Fibroblast of upper back skin (primary cell): ENCODE measurements around the gene ME3.

Source experiments
- DNase-seq: peaks from one replicate; pipeline ENCODE4 v3.0.0-alpha.2; 2013

ME3 gene

DNA sequence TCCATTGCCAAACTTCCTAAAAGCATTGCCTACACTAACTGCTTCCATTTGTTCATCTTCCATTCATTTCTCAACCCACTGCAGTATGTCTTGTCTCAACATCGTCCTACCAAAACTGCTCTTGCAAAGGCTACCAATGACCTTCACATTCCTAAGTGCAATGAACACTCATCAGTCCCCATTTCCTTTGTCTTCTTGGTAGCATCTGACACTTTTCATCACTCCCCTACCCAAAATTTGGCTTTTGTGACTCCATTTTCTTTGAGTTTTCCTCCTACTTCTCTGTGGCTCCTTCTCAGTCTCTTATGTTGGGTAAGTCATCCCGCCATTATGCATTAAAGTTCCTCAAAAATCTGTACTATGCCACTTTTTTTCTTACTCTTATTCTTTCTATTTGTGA lies 162.3 kb downstream of the ME3 start:
- DNase-seq, result no peak

DNA sequence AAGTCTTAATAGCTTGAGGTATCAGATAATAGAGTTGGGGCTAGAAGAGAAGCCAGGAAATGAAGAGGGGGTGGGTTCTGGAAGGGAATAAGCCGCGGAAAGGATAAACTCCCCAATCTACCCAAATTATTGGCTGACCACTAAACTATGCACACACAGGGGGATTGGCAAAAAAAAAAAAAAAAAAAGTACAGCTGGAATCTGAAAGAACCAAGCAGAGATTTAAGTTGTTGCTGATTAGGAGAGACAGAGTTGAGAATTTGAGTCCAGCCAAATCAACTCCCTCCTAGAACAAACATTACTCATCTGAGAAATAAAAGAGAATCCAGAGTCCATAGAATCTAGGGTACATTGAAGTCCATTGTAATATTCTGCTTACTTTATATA lies 162.8 kb downstream of the ME3 start:
- peak; percentile 73 for DNase-seq

DNA sequence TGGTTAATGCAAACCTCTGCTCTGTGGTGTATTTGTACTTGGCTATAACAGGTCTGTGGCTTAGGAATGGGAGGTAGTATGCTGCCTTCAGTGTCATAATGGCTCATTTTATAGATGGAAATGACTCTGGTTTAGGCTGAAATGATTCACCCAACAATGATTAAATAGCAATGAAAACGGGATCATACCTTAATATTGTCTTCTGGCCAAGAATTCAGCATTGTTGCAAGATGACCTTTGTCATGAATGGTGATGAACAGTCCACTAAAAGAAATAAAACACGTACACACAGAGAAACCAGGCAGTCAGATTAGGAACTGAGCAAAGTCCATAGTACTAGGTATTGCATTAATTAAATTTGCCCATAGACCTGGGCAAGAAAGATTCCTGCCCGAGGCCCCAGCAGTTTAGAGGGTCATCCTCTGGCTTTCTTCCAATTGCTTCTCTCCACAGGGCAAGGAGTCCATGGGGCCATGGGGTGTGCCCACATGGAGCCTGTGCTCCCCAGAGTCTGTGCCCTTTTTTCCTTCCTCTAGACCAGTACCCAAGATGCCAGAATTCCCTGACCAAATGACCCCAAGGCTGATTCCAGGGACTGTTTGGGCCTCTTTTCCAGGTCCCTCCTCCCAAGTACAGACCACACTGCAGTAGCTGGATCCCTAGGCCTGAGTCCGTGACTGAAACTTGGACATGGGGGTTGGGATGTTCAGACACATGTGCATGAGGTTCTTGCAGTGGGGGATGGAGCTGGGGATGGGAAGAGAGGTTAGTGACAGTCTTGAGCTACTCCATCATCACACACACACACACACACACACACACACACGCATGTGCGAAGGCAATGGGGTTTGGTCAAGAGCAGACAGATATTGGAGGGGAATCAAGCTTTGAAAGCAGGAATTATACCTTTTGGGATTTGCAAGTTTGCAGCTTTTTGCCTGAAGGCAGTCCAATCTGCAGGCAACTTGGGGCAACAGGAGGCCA lies 163.5 kb downstream of the ME3 start:
- peak; percentile 70 for DNase-seq

DNA sequence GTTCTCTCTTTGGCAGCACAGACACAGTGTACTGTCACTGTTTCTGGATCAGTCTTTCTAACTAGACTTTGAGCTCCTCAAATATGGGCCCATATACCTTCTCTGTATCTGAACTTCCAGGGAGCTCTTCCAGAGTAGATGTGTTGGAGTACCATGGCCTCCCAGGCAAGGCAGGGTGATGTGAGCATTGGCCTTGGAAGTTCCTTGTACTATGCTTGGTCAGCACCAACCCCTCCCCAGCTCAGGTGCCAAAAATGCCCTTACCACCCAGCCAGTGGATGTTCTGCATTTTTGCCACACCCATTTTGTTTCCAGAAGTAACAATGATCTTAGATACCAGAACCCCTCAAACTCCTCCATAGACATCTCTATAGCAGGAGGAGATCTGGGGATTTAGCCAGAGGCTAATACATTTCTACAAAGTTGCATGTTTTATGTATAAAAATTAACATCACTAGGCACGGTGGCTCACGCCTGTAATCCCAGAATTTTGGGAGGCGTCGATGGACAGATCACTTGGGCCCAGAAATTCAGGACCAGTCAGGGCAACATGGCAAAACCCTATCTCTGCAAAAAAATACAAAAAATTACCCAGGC lies 165.1 kb downstream of the ME3 start:
- no peak for DNase-seq

DNA sequence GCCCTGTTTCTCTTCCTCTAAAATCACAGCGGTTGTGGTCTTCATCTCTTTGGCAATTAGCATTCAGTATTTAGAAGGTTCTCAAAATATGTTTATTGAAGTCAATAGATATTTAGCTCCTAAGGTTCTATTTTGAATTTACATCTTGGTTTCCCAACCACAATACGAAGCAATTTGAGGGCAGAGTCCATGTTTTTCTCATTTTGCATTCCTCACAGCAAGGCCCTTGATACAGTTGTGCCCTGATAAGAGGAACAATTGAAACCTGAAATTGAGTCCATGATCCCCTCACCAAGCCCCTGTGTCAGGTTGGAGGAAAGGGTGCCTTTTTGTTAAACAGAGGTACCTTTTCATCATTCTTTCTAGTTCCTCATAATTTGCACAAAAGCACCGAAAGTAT lies 166.2 kb downstream of the ME3 start:
- no peak for DNase-seq

DNA sequence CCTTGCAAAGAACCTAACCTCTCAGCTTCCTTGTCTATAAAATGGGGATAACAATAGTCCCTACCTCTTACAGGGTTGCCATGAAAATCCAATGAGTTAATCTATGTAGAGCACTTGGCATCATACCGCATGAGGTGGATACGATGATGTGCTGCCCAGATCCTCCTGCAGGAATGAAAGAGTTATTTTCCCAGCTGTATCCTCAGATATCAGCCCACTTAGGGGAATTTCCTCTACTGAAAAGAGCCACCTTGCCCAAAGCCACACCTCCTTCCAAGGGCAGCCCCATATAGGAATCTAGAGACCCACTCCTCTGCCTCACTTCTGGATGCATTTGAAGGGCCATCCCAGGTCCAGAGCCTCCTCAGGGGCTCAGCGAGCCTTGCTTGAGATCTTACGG lies 169.3 kb downstream of the ME3 start:
- no peak for DNase-seq

DNA sequence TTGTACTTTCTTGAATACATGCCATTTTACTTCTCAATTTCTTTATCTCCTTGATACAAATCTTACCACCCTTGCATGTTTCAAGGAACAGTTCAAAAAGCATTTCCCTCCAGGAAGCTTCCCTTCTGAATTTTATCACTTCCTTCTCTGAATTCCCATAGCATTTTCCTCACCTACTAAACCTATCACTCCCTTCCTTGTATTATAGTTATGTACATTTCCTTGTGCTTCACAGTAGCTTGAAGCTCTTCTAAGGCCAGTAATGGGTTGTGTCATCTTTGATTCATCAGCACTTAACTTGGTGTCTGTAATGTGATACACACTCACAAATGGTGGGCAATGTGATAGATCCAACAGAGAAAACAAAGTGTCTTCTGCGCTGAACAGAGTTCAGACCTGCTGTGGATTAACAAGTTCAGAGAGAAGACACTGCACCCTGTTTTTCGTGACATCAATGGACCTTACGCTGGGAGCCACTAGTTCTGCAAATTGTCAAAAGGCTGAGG lies 170.2 kb downstream of the ME3 start:
- DNase-seq, result no peak

DNA sequence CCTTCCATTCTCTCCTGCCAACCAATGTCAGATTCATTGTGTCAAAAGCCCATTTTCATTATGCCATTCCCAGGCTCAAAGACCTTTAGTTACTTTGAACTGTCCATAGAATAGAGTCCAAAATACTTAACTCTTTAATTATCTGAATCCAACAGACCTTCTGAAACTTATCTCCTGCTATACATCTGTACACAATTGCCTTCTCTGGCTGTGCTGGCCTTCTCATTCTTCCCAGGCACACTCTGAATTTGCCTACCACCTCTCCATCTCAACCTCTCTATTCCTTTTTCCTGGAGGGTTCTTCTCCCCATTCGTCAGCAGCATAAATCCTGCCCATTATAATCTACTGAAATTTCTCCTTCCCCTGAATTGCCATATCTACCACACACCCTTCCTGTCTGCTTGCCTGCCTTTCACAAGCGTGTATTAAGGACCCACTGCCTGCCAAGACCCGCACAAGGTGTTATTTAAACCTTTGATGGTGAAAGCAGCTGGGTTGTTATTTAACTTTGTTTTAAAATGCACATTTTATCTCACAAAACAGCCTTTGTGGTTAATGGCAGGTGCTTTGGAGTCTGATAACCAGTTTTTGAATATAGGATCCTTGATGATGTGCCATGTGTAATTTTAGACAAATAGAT lies 171.8 kb downstream of the ME3 start:
- DNase-seq, result no peak

DNA sequence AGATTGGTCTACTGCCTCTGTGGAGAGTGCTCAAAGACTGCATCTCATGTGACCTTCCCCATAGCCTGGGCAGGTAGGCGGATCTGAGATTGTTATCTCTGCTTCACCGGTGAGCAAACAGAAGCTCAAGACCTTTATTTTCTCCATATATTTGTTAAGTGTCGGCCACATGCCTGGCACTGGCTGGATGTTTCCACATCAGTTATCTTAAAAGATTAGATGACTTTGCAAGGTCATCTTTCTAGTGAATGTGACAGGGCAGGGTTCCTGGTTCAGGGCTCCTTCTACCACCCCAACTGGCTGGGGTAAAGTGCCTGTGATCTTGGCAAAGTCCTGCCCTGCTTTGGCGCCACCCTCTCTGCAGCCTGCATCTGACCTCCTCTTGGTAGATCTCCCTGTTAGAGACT lies 172.7 kb downstream of the ME3 start:
- no peak for DNase-seq

DNA sequence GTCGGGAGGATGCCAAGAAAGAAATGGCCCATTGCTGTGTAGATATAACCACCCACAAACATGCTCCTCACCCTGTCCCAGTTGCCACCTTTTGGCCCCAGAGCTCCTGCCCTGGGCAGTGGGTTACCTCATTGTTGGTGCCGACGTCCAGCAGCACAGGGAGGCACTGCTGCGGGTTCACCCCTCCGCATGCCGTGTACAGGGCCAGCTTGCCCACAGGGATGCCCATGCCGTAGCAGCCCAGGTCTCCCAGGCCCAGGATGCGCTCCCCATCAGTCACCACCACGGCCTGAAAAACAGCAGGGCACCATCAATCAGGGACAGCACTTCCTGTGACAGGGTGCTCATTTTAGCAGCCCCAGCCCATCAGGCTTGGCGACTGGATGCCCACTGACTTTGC lies 174.6 kb downstream of the ME3 start:
- no peak for DNase-seq

DNA sequence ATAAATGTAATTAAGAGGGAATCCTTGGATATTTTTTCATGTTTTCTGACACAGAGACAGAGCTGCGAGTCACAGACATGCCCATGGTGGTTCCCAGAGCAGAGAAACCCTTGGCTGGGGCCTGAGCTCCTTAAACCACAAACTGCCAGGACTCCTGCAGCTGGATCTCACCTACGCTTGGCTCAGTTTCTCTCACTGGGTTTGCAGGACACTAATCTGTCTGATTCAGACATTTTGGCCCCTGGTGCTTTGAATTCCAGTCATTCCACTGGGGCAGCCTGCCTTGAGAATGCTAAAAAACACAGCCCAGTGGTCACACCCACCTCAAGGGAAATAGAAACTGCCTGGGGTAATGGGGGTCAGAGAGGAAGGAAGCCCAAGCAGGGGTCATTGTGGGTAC lies 175.1 kb downstream of the ME3 start:
- peak; percentile 70 for DNase-seq

DNA sequence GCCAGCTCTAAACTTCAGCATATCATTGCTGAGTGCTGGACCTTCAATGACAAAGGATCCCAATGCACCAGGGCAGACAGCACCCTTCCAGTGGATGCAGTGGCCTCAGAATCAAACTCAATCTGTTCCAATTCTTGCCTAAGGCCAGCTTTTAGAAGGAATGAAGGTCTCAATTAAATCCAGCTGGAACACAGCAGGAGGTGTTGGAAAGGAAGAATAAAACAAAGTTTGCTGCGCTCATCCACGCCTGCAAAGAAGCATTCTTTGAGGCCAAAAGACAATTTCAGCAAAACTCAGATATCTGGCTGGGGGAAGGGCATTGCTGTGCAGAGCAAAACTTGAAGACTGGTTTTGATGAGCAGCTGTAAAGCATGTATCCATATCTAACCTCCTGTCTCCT lies 177.1 kb downstream of the ME3 start:
- peak; percentile 89 for DNase-seq

DNA sequence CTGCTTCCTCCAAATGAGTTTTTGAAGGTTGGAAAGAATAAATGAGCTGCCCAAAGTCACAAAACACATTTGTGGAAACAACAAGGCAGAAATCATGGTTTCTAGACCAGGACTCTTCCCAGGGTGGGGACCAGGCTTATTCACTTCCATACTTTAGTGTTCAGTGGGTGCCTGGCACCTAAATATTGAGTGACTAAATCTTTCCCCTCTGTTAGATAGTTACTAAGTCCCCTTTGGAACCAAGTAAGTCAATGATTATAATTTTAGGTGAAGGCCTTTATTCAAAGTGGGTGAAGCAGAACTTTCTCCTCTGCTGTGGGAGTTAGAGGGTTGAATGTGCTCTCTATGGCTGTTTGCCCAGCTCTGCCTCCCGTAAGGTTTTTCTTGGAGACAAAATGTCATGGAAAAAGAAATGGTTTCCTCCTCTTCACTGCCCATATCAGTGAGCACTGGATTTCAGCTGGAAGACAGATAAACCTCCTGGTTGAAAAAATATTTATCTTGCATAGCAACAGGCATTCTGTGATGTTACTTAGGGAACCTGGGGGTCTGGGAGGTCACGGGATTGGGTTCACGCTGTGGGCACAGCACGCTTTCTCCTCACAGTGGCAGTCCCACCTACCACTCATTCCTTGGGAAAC lies 179.9 kb downstream of the ME3 start:
- DNase-seq, result no peak

DNA sequence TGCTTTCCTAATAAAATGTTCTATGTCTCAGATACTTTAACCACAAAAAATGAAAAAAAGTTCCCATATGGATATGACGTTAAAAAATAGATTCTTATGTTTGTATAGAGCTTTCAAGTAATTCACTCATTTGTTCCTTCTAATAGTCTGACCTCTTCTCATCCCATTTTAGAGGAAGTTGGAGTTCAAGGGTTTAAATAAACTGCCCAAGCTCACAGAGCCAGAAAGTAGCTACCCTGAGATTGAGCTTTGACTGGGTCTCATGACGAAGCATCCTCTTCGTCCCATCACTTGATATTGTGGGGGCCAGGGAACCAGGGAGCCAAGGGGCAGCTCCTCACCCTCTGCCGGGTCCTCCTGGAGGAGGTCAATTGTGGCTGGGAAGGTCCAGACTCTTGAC lies 181.4 kb downstream of the ME3 start:
- no peak for DNase-seq

DNA sequence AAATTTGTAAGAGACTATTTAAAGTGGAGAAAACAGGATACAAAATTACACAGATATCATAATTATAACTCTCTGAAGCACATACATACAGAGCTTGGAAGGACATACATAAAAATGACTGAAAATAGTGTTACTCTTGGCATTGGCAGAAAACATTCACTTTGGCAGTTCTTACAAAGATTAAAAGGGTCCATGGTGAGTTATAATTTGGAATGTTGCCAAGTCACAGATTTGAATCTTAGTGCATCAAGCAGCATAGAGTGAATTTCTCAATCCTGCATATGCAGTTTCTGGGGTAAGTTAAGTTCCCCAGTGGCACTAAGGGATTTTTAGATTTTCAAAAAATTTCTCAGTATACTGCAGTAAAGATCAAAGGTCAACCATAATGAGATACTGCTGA lies 181.8 kb downstream of the ME3 start:
- DNase-seq, result no peak

DNA sequence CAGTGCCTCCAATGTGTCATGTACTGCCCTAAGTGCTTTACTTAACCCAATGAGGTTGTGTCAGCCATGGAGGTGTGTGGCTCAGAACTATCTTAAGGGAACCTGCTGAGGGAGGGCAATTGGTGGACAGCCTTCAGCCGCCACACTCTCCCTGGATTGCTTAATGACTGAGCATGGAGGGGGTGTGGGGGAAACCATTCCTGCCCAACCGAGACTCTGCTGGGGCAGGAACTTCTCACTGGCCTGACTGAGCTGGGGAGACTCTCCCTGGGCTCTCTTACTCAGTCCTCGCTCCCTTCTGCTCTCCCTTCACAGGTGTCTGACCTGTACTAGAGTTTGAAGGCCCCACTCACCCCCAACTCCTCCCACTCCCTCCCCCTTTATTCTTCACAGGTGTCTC lies 183.0 kb downstream of the ME3 start:
- no peak for DNase-seq

DNA sequence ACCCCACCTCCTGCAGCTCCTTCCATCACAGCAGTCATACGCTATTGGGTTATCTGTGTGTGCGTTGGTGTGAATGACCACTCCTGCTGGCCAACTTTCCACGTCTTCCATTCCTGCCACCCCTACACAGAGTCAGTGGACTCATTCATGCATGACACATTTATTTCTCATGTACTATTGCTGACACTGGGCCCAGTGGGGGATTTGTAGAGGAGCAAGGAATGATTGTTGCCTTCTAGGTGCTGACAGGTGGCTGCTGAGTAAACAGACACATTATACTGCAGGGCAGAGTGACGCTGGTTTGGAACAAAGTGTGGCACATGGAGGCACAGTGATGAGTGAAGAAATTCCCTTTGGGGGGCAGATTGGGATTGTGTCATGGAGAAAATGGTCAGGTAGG lies 183.9 kb downstream of the ME3 start:
- DNase-seq, result no peak

DNA sequence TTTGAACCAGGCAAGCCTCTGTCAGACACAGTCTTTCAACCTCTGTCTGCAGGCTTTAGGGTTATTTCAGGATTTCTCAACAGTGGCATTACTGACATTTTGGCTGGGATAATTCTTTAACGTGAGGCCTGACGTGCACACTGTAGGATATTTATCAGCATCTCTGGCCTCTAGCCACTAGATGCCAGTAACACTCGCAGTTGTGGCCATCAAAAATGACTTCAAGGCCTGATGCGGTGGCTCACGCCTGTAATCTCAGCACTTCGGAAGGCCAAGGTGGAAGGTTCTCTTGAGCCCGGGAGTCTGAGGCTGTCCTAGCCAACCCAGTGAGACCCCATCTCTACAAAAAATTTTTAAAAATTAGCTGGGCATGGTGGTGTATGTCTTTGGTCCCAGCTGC lies 184.7 kb downstream of the ME3 start:
- no peak for DNase-seq

DNA sequence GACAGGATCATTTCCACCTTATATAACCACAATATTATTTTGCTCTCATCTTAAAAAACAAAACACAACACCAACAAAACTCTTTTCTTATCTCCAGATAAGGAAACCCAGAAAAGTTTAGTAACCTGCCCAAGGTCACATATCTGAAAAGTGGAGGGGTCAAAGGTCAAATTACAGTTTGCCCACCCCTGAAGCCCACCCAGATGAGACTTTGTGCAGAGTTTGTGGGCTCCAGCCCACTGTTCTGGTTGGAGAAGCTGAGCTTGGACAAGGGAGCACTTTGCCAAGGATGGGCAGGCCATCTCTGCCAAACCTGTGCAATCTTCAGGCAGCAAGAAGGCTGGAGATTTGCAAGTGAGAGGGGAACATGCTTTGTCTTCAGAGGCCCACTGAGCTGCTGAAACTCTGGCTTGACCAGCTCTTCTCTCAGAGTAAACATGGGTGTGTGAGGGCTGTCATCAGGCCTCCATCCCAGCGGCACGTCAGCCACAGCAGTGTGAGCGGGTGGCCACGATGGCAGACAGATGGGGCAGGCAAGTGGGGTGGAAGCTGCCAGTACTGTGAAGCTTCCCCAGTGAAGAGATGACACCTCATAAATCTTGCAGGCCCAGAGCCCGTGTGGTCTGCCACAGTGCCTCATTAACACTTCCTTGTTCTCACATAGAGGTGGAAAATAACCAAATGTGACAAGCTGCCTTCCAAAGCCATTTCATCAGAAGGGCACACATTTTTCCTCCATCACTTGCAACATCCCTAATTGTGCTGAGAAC lies 186.0 kb downstream of the ME3 start:
- DNase-seq, result peak; percentile 58

DNA sequence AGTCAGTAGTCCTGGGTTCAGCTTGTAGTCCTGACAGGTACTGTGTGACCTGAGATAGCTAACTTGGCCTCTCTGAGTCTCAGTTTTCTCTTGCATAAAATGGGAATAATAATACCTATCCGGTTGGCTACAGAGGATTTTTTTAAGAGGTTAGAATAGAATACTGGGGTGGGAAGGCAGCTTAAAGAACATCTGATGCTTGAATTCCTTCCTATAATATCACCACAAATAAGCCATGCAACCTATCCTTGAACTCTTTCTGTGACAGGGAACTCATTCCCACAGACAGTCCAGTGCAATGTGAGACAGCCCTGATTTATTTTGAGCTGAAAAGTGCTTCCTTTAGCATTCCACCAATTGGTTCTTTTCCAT lies 187.6 kb downstream of the ME3 start:
- peak; percentile 37 for DNase-seq

DNA sequence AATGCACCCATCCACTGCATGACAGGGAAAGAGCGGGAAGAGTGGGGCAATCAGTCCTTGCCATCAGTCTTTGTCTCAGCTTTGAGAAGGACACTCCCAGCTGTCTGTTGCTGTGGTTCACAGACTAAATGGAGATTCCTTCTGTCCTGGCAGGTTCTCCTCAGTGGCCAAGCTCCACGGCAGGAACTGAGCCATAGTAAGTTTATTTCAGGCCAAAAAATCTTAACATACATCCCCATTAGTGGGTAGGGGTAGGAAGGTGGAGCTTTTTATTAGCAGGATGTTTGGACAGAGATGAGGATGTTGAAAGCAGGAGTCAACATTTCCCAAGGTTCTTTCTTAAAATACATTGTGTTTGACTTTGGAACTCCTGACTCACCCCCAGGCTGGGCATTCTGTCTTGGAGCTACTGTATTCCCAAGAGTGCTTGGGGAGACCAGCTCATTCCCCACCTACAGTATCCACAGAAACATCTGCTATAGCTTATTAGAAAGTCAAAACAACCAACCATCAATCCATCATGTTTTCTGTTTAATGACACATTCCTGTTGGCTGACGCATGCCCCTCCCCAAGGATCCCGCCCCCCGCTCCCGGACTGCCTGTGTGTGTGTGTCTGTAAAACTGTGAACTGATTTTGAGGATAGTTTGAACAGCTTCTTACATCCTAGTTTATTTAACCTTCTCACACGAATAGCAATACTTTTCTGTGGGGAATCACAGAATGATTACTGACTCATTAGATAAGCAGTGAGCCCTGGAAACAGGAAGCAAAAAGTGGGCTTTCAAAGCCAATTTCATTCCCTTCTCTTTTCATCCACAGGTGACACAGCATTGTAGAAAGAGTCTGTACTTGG lies 188.2 kb downstream of the ME3 start:
- peak; percentile 100 for DNase-seq

DNA sequence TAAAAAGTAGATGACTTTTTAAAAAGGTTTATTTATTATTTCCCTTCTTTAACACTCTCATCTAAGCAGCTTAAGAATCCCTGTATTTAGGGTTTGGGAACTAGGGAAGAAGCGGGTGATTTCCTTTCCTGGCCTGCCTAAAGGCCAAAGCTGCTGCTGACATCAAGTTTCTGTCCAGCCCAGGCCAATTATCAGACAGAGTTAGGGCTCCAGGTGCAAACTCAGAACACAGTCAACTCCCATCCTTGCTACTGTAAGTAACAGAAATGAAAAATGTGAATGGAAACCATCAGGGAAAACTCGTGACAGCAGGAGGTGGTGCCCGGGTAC lies 188.8 kb downstream of the ME3 start:
- no peak for DNase-seq
